Choroid plexus epithelial cell (primary cell): ENCODE data around the gene TMEM51.

Experiments used
- DNase-seq: peaks from one replicate; pipeline ENCODE4 v3.0.0-alpha.2; 2010; ENCODE audit warnings: low read depth
- H3K4me3 ChIP-seq: 2 replicates; pipeline ENCODE4 v1.5.1; 2011; ENCODE audit warnings: low read depth, mild to moderate bottlenecking, control low read depth, low read length, moderate library complexity
- CTCF ChIP-seq: conservative IDR thresholded peaks from 2 replicates; pipeline ENCODE4 v1.5.1; 2011; ENCODE audit warnings: low read depth, mild to moderate bottlenecking, control low read depth, inconsistent platforms, low read length, moderate library complexity

TMEM51 gene

GRCh38 chr1:15201221-15201620, 47.7 kb downstream of the TMEM51 start:
- no peak overlapping the region for H3K4me3 ChIP-seq
- no peak for TF ChIP-seq CTCF
- no peak for DNase-seq

- DNase-seq: no peak
- H3K4me3 ChIP-seq: no peak overlapping the region
- TF ChIP-seq CTCF: no peak
Observed at GRCh38 chr1:15201849-15202551, 48.5 kb downstream of the TMEM51 start.

GRCh38 chr1:15204931-15205330, 51.4 kb downstream of the TMEM51 start:
- no peak overlapping the region for H3K4me3 ChIP-seq
- DNase-seq: no peak
- no peak for TF ChIP-seq CTCF

GRCh38 chr1:15205586-15206346, 52.2 kb downstream of the TMEM51 start:
- DNase-seq: no peak
- no peak overlapping the region for H3K4me3 ChIP-seq
- no peak for TF ChIP-seq CTCF

GRCh38 chr1:15206418-15207030, 53.0 kb downstream of the TMEM51 start:
- H3K4me3 ChIP-seq: no peak overlapping the region
- peak; percentile 25 for DNase-seq
- TF ChIP-seq CTCF: no peak

GRCh38 chr1:15207031-15207828, 53.7 kb downstream of the TMEM51 start:
- TF ChIP-seq CTCF: no peak
- no peak for DNase-seq
- no peak overlapping the region for H3K4me3 ChIP-seq
